Right cardiac atrium (tissue), 5 donors: ENCODE results near the gene TMUB1. TPM values are rescaled to one million over a fixed set of nuclear protein-coding genes. Genes with fewer than 3 reads are reported as not detected.

Experiments used
- ATAC-seq, 2 donors: fragments of 200-7000 bp; cut with Tn5 transposase; one replicate each; pipeline versions ENCODE4 v1.8.0 to v1.9.1; 2020; ENCODE audit warnings: moderate library complexity in 2 of 2, mild to moderate bottlenecking in 1 of 2
- DNase-seq, 3 donors: peaks; one replicate each; pipeline ENCODE4 v3.0.0-alpha.2; 2020
- H3K27ac ChIP-seq: one replicate; pipeline ENCODE4 v1.5.1; 2013; ENCODE audit warnings: mild to moderate bottlenecking, low read length, control low read depth, moderate library complexity
- H3K27me3 ChIP-seq: one replicate; pipeline ENCODE4 v1.6.1; 2013; ENCODE audit not compliant: control insufficient read depth, insufficient read depth
- H3K4me1 ChIP-seq: one replicate; pipeline ENCODE4 v1.6.1; 2013; ENCODE audit warnings: low read length; ENCODE audit not compliant: control insufficient read depth, insufficient read depth
- H3K4me3 ChIP-seq: one replicate; pipeline ENCODE4 v1.5.1; 2013; ENCODE audit warnings: low read length, control low read depth
- H3K9me3 ChIP-seq: one replicate; pipeline ENCODE4 v1.6.1; 2013; ENCODE audit warnings: low read length; ENCODE audit not compliant: control insufficient read depth
- WGBS: extraction: QIAGEN DNeasy Blood & Tissue Kit; methylation state at CpG from one replicate; pipeline ENCODE4 v1.1.7; 2013; 5-methylcytosine and 5-hydroxymethylcytosine counted together
- intact Hi-C, 4 donors: fragments of 100-400 bp; cut with DNase I; formaldehyde crosslinking; loops; one replicate each; pipeline versions ENCODE4 v1.11.0 to v1.14.0; 2022 to 2023
- polyA plus RNA-seq: library from polyadenylated mRNA; stranded (reverse); fragments of 200-250 nt; gene quantifications from one replicate; pipeline ENCODE4 v1.2.3, GENCODE V29; 2013
- total RNA-seq, 4 donors: library from RNA; stranded (reverse); fragmentation: NEBNext Ultra II Directional; extraction: Animal tissue kit (Norgen Biotek cat#: 25700); gene quantifications; one replicate each; pipeline ENCODE4 v1.2.1, GENCODE V29; 2021
- donor health status: healthy with polysubstance abuse.
- donor health status: DM: no; HTN: yes; CAD: no.
- donor health status: DM: no; HTN: no; CAD: no.
- donor health status: DM: no; HTN: yes; CAD: no; lungs with severe emphysema.
- donor health status: DM: yes; HTN: yes; CAD: no.

The TMUB1 gene
- total and polyA plus RNA-seq, 5 donors, result 28.5 to 55.2 (median 36.4) TPM

GRCh38 chr7:151126491-151127137 is 43.3 kb upstream of the TMUB1 start:
- intact Hi-C loops, result loop anchor here in 2 of 4 donors (5.0 to 10.0 kb wide), 2 partner anchors 46 to 178 kb away; no protein-coding TSS in a partner anchor
- no peak for ATAC-seq
- 69% methylated on average over 19 of the region's 19 CpGs for WGBS

GRCh38 chr7:151125846-151126481 is 42.7 kb upstream of the TMUB1 start:
- 9% methylated on average over 58 of the region's 58 CpGs for WGBS
- DNase-seq, result peak in 2 of 3 donors; percentile 63 to 71
- Histone ChIP-seq H3K27ac (no peak overlapping the region), H3K4me3 (peak overlapping the region; percentile 47), H3K9me3 (no peaks in the 10 kb centered on the region), H3K4me1 (no peaks in the 10 kb centered on the region), H3K27me3 (no peaks in the 10 kb centered on the region)
- peak; percentile 18 to 27 for ATAC-seq
- intact Hi-C loops, result loop anchor here in 3 of 4 donors (2.0 to 10.0 kb wide), 3 partner anchors 46 to 179 kb away; no protein-coding TSS in a partner anchor

More at GRCh38 chr7:151126491-151127137, 43.3 kb upstream of the TMUB1 start:
- Histone ChIP-seq H3K9me3 (no peaks in the 10 kb centered on the region), H3K4me3 (no peak overlapping the region), H3K27me3 (no peaks in the 10 kb centered on the region), H3K27ac (no peak overlapping the region), H3K4me1 (no peaks in the 10 kb centered on the region)
- DNase-seq, result peak in 2 of 3 donors; percentile 48 to 57

GRCh38 chr7:151125470-151125845 is 42.2 kb upstream of the TMUB1 start:
- peak; percentile 46 to 49 for ATAC-seq
- WGBS, result 7% methylated on average over 22 of the region's 22 CpGs
- no peak overlapping the region for H3K27ac ChIP-seq

GRCh38 chr7:151124899-151125399 is 41.7 kb upstream of the TMUB1 start:
- no peak for ATAC-seq
- Histone ChIP-seq H3K9me3 (no peaks in the 10 kb centered on the region), H3K4me1 (no peaks in the 10 kb centered on the region), H3K4me3 (no peak overlapping the region), H3K27ac (no peak overlapping the region), H3K27me3 (no peaks in the 10 kb centered on the region)
- intact Hi-C loops, result loop anchor here (1.0 to 10.0 kb wide), 4 partner anchors 47 to 180 kb away; no protein-coding TSS in a partner anchor
- 82% methylated on average over 14 of the region's 14 CpGs for WGBS
- DNase-seq, result peak in 2 of 3 donors; percentile 39 to 45

More at GRCh38 chr7:151125470-151125845, 42.2 kb upstream of the TMUB1 start:
- Histone ChIP-seq H3K9me3 (no peaks in the 10 kb centered on the region), H3K27me3 (no peaks in the 10 kb centered on the region), H3K4me1 (no peaks in the 10 kb centered on the region), H3K4me3 (peak overlapping the region; percentile 47)
- peak; percentile 61 to 86 (median 82) for DNase-seq
- intact Hi-C loops, result loop anchor here in 3 of 4 donors (2.0 to 10.0 kb wide), 3 partner anchors 47 to 179 kb away; no protein-coding TSS in a partner anchor

GRCh38 chr7:151124481-151124880 is 41.2 kb upstream of the TMUB1 start:
- ATAC-seq (no peak), DNase-seq (peak in 1 of 3 donors; percentile 41)
- 89% methylated on average over 7 of the region's 7 CpGs for WGBS
- H3K4me1 ChIP-seq, result no peaks in the 10 kb centered on the region
- H3K4me3 ChIP-seq, result no peak overlapping the region
- no peak overlapping the region for H3K27ac ChIP-seq
- H3K27me3 ChIP-seq, result no peaks in the 10 kb centered on the region
- no peaks in the 10 kb centered on the region for H3K9me3 ChIP-seq
- intact Hi-C loops, result loop anchor here in 3 of 4 donors (1.0 to 10.0 kb wide), 3 partner anchors 48 to 180 kb away; no protein-coding TSS in a partner anchor

- WGBS, result 47% methylated on average over 24 of the region's 24 CpGs
- peak; percentile 69 to 75 for ATAC-seq
- no peaks in the 10 kb centered on the region for H3K9me3 ChIP-seq
- peak; percentile 85 to 90 (median 86) for DNase-seq
- H3K4me1 ChIP-seq, result no peaks in the 10 kb centered on the region
- no peak overlapping the region for H3K27ac ChIP-seq
- intact Hi-C loops, result loop anchor here in 3 of 4 donors (1.0 to 10.0 kb wide), 4 partner anchors 48 to 181 kb away; no protein-coding TSS in a partner anchor
- no peaks in the 10 kb centered on the region for H3K27me3 ChIP-seq
- no peak overlapping the region for H3K4me3 ChIP-seq
Observed at GRCh38 chr7:151123822-151124464, 40.6 kb upstream of the TMUB1 start.

DNA sequence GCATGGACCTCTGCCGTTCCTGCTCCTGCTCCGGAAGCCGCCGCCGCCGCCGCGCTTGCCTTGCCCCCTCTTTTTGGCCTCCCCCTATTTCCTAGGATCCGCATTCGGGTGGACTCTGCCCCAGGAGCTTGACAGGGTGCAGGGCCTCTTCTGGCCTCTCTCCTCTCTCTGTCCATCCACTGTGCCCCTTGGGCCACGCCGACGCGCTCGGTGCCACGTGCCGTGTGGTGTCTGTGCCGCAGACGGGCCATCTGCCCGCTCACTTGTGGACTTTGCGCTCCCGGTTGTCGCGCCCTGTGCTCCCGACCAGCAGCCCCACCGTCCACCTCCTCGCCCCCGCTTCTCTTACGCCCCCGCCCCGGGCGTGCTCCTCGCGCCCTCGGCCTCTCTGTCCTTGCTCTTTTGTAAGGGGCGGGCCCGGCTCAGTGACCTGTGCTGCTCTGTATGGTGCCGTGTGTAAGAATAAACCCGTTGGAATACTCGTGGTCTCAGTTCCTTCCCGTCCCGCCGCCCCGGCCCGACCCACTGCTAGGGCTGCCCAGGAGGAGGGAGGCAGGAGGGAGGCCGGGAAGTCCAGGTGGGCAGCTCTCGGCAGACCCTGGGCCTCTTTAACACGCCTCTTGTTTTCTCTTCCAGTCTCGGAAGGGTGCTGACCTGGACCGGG is 40.0 kb upstream of the TMUB1 start:
- Histone ChIP-seq H3K27me3 (no peaks in the 10 kb centered on the region), H3K27ac (no peak overlapping the region), H3K9me3 (no peaks in the 10 kb centered on the region), H3K4me1 (no peaks in the 10 kb centered on the region), H3K4me3 (no peak overlapping the region)
- 90% methylated on average over 50 of the region's 50 CpGs for WGBS
- intact Hi-C loops, result loop anchor here in 2 of 4 donors (2.0 to 10.0 kb wide), 2 partner anchors 182 kb away; no protein-coding TSS in a partner anchor
- DNase-seq, result peak in 2 of 3 donors; percentile 56 to 58
- ATAC-seq, result no peak

DNA sequence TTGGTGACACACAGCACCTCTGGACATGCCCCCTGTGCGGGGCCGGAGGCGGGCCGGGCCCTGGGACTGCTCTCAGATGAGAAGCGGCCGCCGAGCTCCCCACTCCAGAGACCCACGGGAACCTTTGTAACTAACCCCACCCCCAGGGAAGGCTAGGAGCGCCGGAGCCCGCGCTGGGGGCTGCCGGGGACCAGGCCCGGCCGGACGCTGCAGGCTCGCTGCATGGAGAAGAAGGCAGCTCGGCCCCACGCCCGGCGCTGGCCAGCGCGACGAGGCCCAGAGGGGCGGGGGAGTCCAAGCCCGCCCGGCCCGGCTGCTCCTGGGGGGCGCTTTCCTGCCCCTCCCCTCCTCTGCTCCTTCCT is 39.5 kb upstream of the TMUB1 start:
- Histone ChIP-seq H3K27ac (no peak overlapping the region), H3K4me3 (no peak overlapping the region), H3K4me1 (no peaks in the 10 kb centered on the region), H3K9me3 (no peaks in the 10 kb centered on the region), H3K27me3 (no peaks in the 10 kb centered on the region)
- 90% methylated on average over 29 of the region's 29 CpGs for WGBS
- DNase-seq, result peak in 1 of 3 donors; percentile 52
- intact Hi-C loops, result loop anchor here in 2 of 4 donors (2.0 to 10.0 kb wide), 2 partner anchors 182 kb away; no protein-coding TSS in a partner anchor
- no peak for ATAC-seq

- DNase-seq, result peak in 1 of 3 donors; percentile 69
Observed at GRCh38 chr7:151122276-151122675, 39.0 kb upstream of the TMUB1 start.

More at GRCh38 chr7:151122276-151122675, 39.0 kb upstream of the TMUB1 start:
- Histone ChIP-seq H3K9me3 (no peaks in the 10 kb centered on the region), H3K4me3 (no peak overlapping the region), H3K4me1 (no peaks in the 10 kb centered on the region), H3K27ac (no peak overlapping the region), H3K27me3 (no peaks in the 10 kb centered on the region)
- intact Hi-C loops, result loop anchor here in 2 of 4 donors (2.0 to 10.0 kb wide), 2 partner anchors 183 kb away; no protein-coding TSS in a partner anchor
- ATAC-seq, result no peak
- WGBS, result 87% methylated on average over 24 of the region's 24 CpGs
